Osteoblast (primary cell): ENCODE data around the gene FAM163A. TPM values are rescaled to one million over a fixed set of nuclear protein-coding genes. Genes with fewer than 3 reads are reported as not detected.

ENCODE experiments used
- DNase-seq: peaks from one replicate; pipeline ENCODE4 v3.0.0; 2011; ENCODE audit warnings: low spot score, mixed read lengths; ENCODE audit not compliant: insufficient read length; ENCODE audit errors: missing footprints
- H2AFZ ChIP-seq: 2 replicates; pipeline ENCODE4 v1.6.0; 2011; ENCODE audit warnings: mild to moderate bottlenecking, low read length
- H3K27ac ChIP-seq: 2 replicates; pipeline ENCODE4 v1.5.1; 2011; ENCODE audit warnings: mild to moderate bottlenecking, low read depth, low read length, moderate library complexity
- H3K27me3 ChIP-seq: 2 replicates; pipeline ENCODE4 v1.6.0; 2012; ENCODE audit warnings: mild to moderate bottlenecking, control low read depth, inconsistent platforms, low read length, moderate library complexity; ENCODE audit not compliant: insufficient read depth
- H3K36me3 ChIP-seq: 2 replicates; pipeline ENCODE4 v1.5.1; 2011; ENCODE audit warnings: mild to moderate bottlenecking, low read length, control low read depth, moderate library complexity; ENCODE audit not compliant: insufficient read depth
- H3K4me1 ChIP-seq: 2 replicates; pipeline ENCODE4 v1.5.1; 2011; ENCODE audit warnings: mild to moderate bottlenecking, low read length, control low read depth, moderate library complexity; ENCODE audit not compliant: insufficient read depth
- H3K4me2 ChIP-seq: 2 replicates; pipeline ENCODE4 v1.6.0; 2011; ENCODE audit warnings: mild to moderate bottlenecking, low read length; ENCODE audit not compliant: insufficient read depth
- H3K4me3 ChIP-seq: fragments of 200-600 bp; sonication (generic); 3 replicates; pipeline ENCODE4 v1.5.1; 2012; ENCODE audit warnings: mild to moderate bottlenecking, low read length, inconsistent platforms; ENCODE audit not compliant: insufficient read depth
- H3K79me2 ChIP-seq: 2 replicates; pipeline ENCODE4 v1.6.0; 2012; ENCODE audit warnings: mild to moderate bottlenecking, low read length, control low read depth, inconsistent platforms; ENCODE audit not compliant: insufficient read depth
- H3K9me3 ChIP-seq: 2 replicates; pipeline ENCODE4 v1.5.1; 2011; ENCODE audit warnings: low read depth, low read length, control low read depth
- H4K20me1 ChIP-seq: 2 replicates; pipeline ENCODE4 v1.6.0; 2012; ENCODE audit warnings: mild to moderate bottlenecking, low read length, control low read depth; ENCODE audit not compliant: insufficient read depth
- total RNA-seq: library from RNA; depleted of rRNA; stranded (reverse); fragments of >200 nt; gene quantifications from 2 replicates; pipeline ENCODE4 v1.2.3, GENCODE V29; 2012
- TF ChIP-seq, protein P1 (sequence below): IDR thresholded peaks from 2 replicates; pipeline ENCODE4 v1.5.1; 2011; ENCODE audit warnings: mild to moderate bottlenecking, low read depth, low read length, moderate library complexity; ENCODE audit errors: extremely low read depth

The FAM163A gene
- total RNA-seq, 1 donor, result not detected

DNA sequence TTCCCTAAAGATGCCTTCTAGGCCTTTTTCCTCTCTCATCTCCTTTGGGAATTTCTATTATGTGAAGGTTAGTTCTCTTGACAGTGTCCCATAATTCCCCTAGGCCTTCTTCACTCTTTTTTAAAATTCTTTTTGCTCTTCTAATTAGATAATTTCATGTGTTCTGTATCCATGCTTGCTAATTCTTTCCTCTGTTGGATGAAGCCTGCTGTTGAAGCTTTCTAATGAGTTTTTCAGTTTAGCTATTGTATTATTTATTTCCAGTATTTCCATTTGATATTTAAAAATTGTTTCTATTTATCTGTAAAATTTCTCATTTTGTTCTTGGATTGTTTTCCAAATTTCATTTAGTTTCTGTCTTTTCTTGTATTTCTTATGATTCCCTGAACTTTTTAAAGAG is 28.5 kb upstream of the FAM163A start:
- no peaks in the 10 kb centered on the region for H4K20me1 ChIP-seq
- no peak overlapping the region for H3K4me3 ChIP-seq
- no peak overlapping the region for H2AFZ ChIP-seq
- no peaks in the 10 kb centered on the region for H3K4me1 ChIP-seq
- no peak for DNase-seq
- H3K79me2 ChIP-seq, result no peaks in the 10 kb centered on the region
- no peaks in the 10 kb centered on the region for H3K9me3 ChIP-seq
- no peak overlapping the region for H3K4me2 ChIP-seq
- H3K36me3 ChIP-seq, result no peaks in the 10 kb centered on the region
- no peak overlapping the region for H3K27ac ChIP-seq
- TF ChIP-seq, protein P1, sequence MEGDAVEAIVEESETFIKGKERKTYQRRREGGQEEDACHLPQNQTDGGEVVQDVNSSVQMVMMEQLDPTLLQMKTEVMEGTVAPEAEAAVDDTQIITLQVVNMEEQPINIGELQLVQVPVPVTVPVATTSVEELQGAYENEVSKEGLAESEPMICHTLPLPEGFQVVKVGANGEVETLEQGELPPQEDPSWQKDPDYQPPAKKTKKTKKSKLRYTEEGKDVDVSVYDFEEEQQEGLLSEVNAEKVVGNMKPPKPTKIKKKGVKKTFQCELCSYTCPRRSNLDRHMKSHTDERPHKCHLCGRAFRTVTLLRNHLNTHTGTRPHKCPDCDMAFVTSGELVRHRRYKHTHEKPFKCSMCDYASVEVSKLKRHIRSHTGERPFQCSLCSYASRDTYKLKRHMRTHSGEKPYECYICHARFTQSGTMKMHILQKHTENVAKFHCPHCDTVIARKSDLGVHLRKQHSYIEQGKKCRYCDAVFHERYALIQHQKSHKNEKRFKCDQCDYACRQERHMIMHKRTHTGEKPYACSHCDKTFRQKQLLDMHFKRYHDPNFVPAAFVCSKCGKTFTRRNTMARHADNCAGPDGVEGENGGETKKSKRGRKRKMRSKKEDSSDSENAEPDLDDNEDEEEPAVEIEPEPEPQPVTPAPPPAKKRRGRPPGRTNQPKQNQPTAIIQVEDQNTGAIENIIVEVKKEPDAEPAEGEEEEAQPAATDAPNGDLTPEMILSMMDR, result no peak
- peaks cover 4% of the 10 kb centered on the region for H3K27me3 ChIP-seq

- H2AFZ ChIP-seq, result no peak overlapping the region
- H3K9me3 ChIP-seq, result peaks cover 2% of the 10 kb centered on the region
- no peak for DNase-seq
- no peak overlapping the region for H3K4me2 ChIP-seq
- no peaks in the 10 kb centered on the region for H3K79me2 ChIP-seq
- H3K4me3 ChIP-seq, result no peak overlapping the region
- no peak overlapping the region for H3K27ac ChIP-seq
- H3K27me3 ChIP-seq, result no peaks in the 10 kb centered on the region
- no peaks in the 10 kb centered on the region for H3K36me3 ChIP-seq
- TF ChIP-seq, protein P1, result no peak
- no peaks in the 10 kb centered on the region for H4K20me1 ChIP-seq
- no peaks in the 10 kb centered on the region for H3K4me1 ChIP-seq
Observed at GRCh38 chr1:179719272-179719671, 23.8 kb upstream of the FAM163A start.

GRCh38 chr1:179728271-179728670 is 14.8 kb upstream of the FAM163A start:
- Histone ChIP-seq H3K4me2 (no peak overlapping the region), H3K4me3 (no peak overlapping the region), H3K9me3 (no peaks in the 10 kb centered on the region), H3K79me2 (no peaks in the 10 kb centered on the region), H3K36me3 (no peaks in the 10 kb centered on the region), H3K4me1 (no peaks in the 10 kb centered on the region), H3K27me3 (peaks cover 23% of the 10 kb centered on the region), H3K27ac (no peak overlapping the region), H2AFZ (no peak overlapping the region), H4K20me1 (no peaks in the 10 kb centered on the region)
- TF ChIP-seq, protein P1, result no peak
- no peak for DNase-seq

- DNase-seq, result no peak
- Histone ChIP-seq H3K4me1 (no peaks in the 10 kb centered on the region), H3K27me3 (peaks cover 23% of the 10 kb centered on the region), H3K4me3 (no peak overlapping the region), H2AFZ (no peak overlapping the region), H3K4me2 (no peak overlapping the region), H3K27ac (no peak overlapping the region), H3K36me3 (no peaks in the 10 kb centered on the region), H4K20me1 (no peaks in the 10 kb centered on the region), H3K79me2 (no peaks in the 10 kb centered on the region), H3K9me3 (no peaks in the 10 kb centered on the region)
- TF ChIP-seq, protein P1, result no peak
Observed at GRCh38 chr1:179729881-179730280, 13.2 kb upstream of the FAM163A start.
